GM12878 (cell line): Measurements from ENCODE around the gene FANCI. TPM values are rescaled to one million over a fixed set of nuclear protein-coding genes. Genes with fewer than 3 reads are reported as not detected.
A peak's percentile ranks its signal among the peaks of the same experiment; 100 is the strongest.

Source experiments
- ATAC-seq: fragments of 200-7000 bp; cut with Tn5 transposase; 3 replicates; pipeline ENCODE4 v1.9.1; 2020; ENCODE audit warnings: mild to moderate bottlenecking, moderate library complexity
- BruUV-seq: library from RNA; stranded (reverse); fragments of 400-500 nt; replicated peaks from 2 replicates; lab custom pipeline; 2021; lab: Mats Ljungman, UMichigan
- CTCF ChIA-PET: fragments of 300-600 bp; sonication (Branson Sonifier 250); formaldehyde crosslinking; extraction: SDS; loops from one replicate; lab custom pipeline; 2021; ENCODE audit warnings: inconsistent platforms; lab: Yijun Ruan, JAX
- POLR2A ChIA-PET: fragments of 350-600 bp; formaldehyde crosslinking; extraction: SDS; loops from one replicate; lab custom pipeline; 2021; ENCODE audit warnings: inconsistent platforms; lab: Charles Lee
- RAD21 ChIA-PET: fragments of 300-600 bp; sonication (Branson Sonifier 250); formaldehyde crosslinking; loops from one replicate; lab custom pipeline; 2023; ENCODE audit warnings: antibody characterized with exemption; ENCODE audit not compliant: unreplicated experiment; lab: Charles Lee
- SMC1A ChIA-PET: fragments of 300-600 bp; sonication (Branson Sonifier 250); formaldehyde crosslinking; loops from one replicate; lab custom pipeline; 2023; ENCODE audit not compliant: unreplicated experiment, uncharacterized antibody; lab: Charles Lee
- DNase-seq: peaks from one replicate; pipeline ENCODE4 v3.0.0-alpha.2; 2011; ENCODE audit warnings: low read depth, low spot score
- FAIRE-seq: peaks from 3 replicates; lab custom pipeline; 2011; peaks lifted over from hg19 to GRCh38; lab: Jason Lieb, UNC
- H2AFZ ChIP-seq: 2 replicates; pipeline ENCODE4 v1.6.0; 2011; ENCODE audit warnings: low read depth, low read length, control low read depth; ENCODE audit not compliant: control insufficient read depth
- H3K27ac ChIP-seq: 2 replicates; pipeline ENCODE4 v1.5.1; 2011; ENCODE audit warnings: control low read depth; ENCODE audit not compliant: control insufficient read depth, insufficient read depth
- H3K27me3 ChIP-seq, 2 experiments: replicated peaks in 1 of 2; 2 replicates each; pipeline versions ENCODE4 v1.6.0 to v1.6.1; 2011; ENCODE audit warnings: low read length in 1 of 2; ENCODE audit not compliant: control insufficient read depth in 2 of 2, insufficient read depth in 2 of 2
- H3K36me3 ChIP-seq, 2 experiments: 2 replicates each; pipeline ENCODE4 v1.5.1; 2011; ENCODE audit warnings: low read length in 1 of 2; ENCODE audit not compliant: control insufficient read depth in 2 of 2, insufficient read depth in 2 of 2
- H3K4me1 ChIP-seq: 2 replicates; pipeline ENCODE4 v1.6.1; 2011; ENCODE audit warnings: mild to moderate bottlenecking, low read length, moderate library complexity, mixed read lengths; ENCODE audit not compliant: control insufficient read depth, insufficient read depth
- H3K4me2 ChIP-seq: 2 replicates; pipeline ENCODE4 v1.6.0; 2011; ENCODE audit warnings: control low read depth; ENCODE audit not compliant: control insufficient read depth, insufficient read depth
- H3K4me3 ChIP-seq: fragments of 200-600 bp; sonication (generic); 2 replicates; pipeline ENCODE4 v1.5.1; 2016
- H3K79me2 ChIP-seq: 2 replicates; pipeline ENCODE4 v1.6.0; 2011; ENCODE audit warnings: low read length; ENCODE audit not compliant: control insufficient read depth, insufficient read depth
- H3K9ac ChIP-seq: 2 replicates; pipeline ENCODE4 v1.8.0; 2011; ENCODE audit warnings: low read length, control low read depth, mixed read lengths; ENCODE audit not compliant: control insufficient read depth, insufficient read depth
- H3K9me3 ChIP-seq: replicated peaks from 3 replicates; pipeline ENCODE4 v1.5.1; 2011; ENCODE audit warnings: mild to moderate bottlenecking, low read length; ENCODE audit not compliant: control insufficient read depth, insufficient read depth
- H4K20me1 ChIP-seq: 2 replicates; pipeline ENCODE4 v1.6.0; 2011; ENCODE audit not compliant: control insufficient read depth, insufficient read depth
- BCL3 ChIP-seq: IDR thresholded peaks from 2 replicates; pipeline ENCODE4 v1.6.1; 2011; ENCODE audit warnings: borderline replicate concordance, low read depth, mild to moderate bottlenecking, moderate library complexity, low read length; ENCODE audit not compliant: insufficient read depth, poor library complexity, severe bottlenecking
- IKZF2 ChIP-seq, 2 experiments: fragments of 450-650 bp; IDR thresholded peaks; 2 replicates each; pipeline ENCODE4 v1.6.1; 2017; ENCODE audit warnings: mild to moderate bottlenecking in 2 of 2, moderate library complexity in 2 of 2
- MYB ChIP-seq: fragments of 150-350 bp; IDR thresholded peaks from 2 replicates; pipeline ENCODE4 v1.6.1; 2014; ENCODE audit warnings: mild to moderate bottlenecking, low read depth, low read length, borderline replicate concordance
- POLR2A ChIP-seq: IDR thresholded peaks from 2 replicates; pipeline ENCODE4 v1.6.1; 2011; ENCODE audit warnings: low read depth, mild to moderate bottlenecking, low read length
- POLR2AphosphoS5 ChIP-seq: IDR thresholded peaks from 2 replicates; pipeline ENCODE4 v1.6.1; 2011; ENCODE audit warnings: mild to moderate bottlenecking, low read length, inconsistent platforms
- SMC3 ChIP-seq: IDR thresholded peaks from 2 replicates; pipeline ENCODE4 v1.6.1; 2011; ENCODE audit warnings: low read length, improper control_type of control experiment, borderline replicate concordance
- WRNIP1 ChIP-seq: IDR thresholded peaks from 2 replicates; pipeline ENCODE4 v1.6.1; 2011; ENCODE audit warnings: low read depth, low read length, improper control_type of control experiment, borderline replicate concordance
- WGBS: methylation state at CpG from one replicate; pipeline ENCODE4 v1.1.6; 2016; ENCODE audit warnings: low lambda C conversion rate; ENCODE audit not compliant: insufficient replicate concordance, insufficient coverage; ENCODE audit errors: missing lambda C conversion rate; 5-methylcytosine and 5-hydroxymethylcytosine counted together
- in situ Hi-C: fragments of 300-500 bp; cut with MboI; formaldehyde crosslinking; loops from 9 replicates; pipeline ENCODE4 v1.14.3; 2018; ENCODE audit warnings: mixed read lengths
- intact Hi-C: fragments of 100-400 bp; cut with micrococcal nuclease; formaldehyde crosslinking; loops from one replicate; pipeline ENCODE4 v1.14.2; 2022; ENCODE audit not compliant: unreplicated experiment
- polyA plus RNA-seq, 11 experiments: library from polyadenylated mRNA; depleted of rRNA in 4 of 11; unstranded in 6 of 11; stranded (reverse) in 5 of 11; fragments of >200 nt; fragmentation: Nextera tagmentation in 4 of 11; fragmentation: Illumina TruSeq in 1 of 11; extraction: Ambion mirVana in 4 of 11; extraction: Trizol in 1 of 11; gene quantifications; 1 replicate in 1 of 11; 2 replicates in 10 of 11; pipeline versions ENCODE4 v1.2.1 to v1.2.3, GENCODE V29; 2011 to 2016; ENCODE audit warnings: inconsistent platforms in 2 of 11, missing spikeins in 2 of 11, low read depth in 1 of 11
- total RNA-seq, 4 experiments: library from RNA; depleted of rRNA in 3 of 4; stranded (reverse); fragments of >200 nt in 3 of 4; fragmentation: Illumina TruSeq in 1 of 4; extraction: Trizol in 1 of 4; gene quantifications; 2 replicates each; pipeline versions ENCODE4 v1.2.1 to v1.2.3, GENCODE V29; 2013 to 2021

The FANCI gene
- total and polyA plus RNA-seq, 10 of the 15 experiments (the other 5 are each of a cell fraction or from before 2014, with no cell fraction given) = 38.1 to 129 (median 82.4) TPM

DNA sequence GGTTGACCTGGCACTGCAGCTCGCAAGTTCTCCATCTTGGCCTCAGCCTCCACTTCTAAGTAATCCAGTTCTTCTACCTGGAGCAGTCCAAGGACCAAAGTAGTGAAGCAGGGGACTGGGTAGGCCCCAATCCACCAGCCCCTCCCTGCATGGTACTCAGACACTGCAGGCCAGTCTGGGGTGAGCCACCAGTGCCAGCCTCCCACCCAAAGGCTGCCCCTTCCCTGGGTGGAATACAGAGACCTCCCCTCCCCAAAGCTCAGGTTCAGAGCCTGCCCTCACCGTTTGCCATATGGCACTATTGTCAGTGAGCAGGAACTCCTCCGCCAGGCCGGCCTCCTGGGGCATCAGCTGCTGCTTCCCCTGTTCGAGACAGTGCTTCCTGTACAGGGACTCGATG is 80.0 kb downstream of the FANCI start:
- TF ChIP-seq MYB (no peak), IKZF2 (IDR thresholded peaks at IDR 0.05) (no peak), WRNIP1 (no peak), SMC3 (no peak), POLR2A (peak; percentile 39; the same call in 1 of the 2 replicates)
- no peak overlapping the region for H2AFZ ChIP-seq
- no TSS peak for BruUV-seq
- FAIRE-seq (no peak), ATAC-seq (no peak), DNase-seq (no peak)
- H3K27me3 ChIP-seq = no peaks in the 10 kb centered on the region
- intact Hi-C loops = no loop called here
- ChIA-PET SMC1A (no interaction called here), POLR2A (interaction anchor here (0.6 kb wide), 1 partner anchor 11 kb away, joined by 3 read pairs; no protein-coding TSS in a partner anchor), RAD21 (no interaction called here), CTCF (interaction anchor here (1.5 kb wide), 1 partner anchor 117 kb away, joined by 4 read pairs; no protein-coding TSS in a partner anchor)
- H3K27ac ChIP-seq = no peak overlapping the region
- in situ Hi-C loops = no loop called here
- H3K4me1 ChIP-seq = 0 out of 2 replicates have a peak, but pooled peaks cover 2% of the 10 kb centered on the region
- WGBS = 72% methylated on average over 6 of the region's 6 CpGs
- no peak overlapping the region for H3K9ac ChIP-seq
- H3K79me2 ChIP-seq = no peaks in the 10 kb centered on the region
- no peak overlapping the region for H3K4me2 ChIP-seq
- peaks cover 66 to 69% of the 10 kb centered on the region in 2 experiments for H3K36me3 ChIP-seq
- H3K9me3 ChIP-seq = no peaks in the 10 kb centered on the region
- peaks cover 5% of the 10 kb centered on the region; the same call in 1 of the 2 replicates for H4K20me1 ChIP-seq
- no peak overlapping the region for H3K4me3 ChIP-seq

- SMC1A ChIA-PET = interaction anchor here (1.2 kb wide), 1 partner anchor 8 kb away, joined by 3 read pairs; no protein-coding TSS in a partner anchor
- RAD21 ChIA-PET = no interaction called here
- ATAC-seq (no peak), DNase-seq (no peak), FAIRE-seq (no peak)
- H4K20me1 ChIP-seq = peaks cover 8% of the 10 kb centered on the region; the same call in 1 of the 2 replicates
- no peak overlapping the region for H3K4me3 ChIP-seq
- peaks cover 7% of the 10 kb centered on the region for H3K79me2 ChIP-seq
- peaks cover 69 to 77% of the 10 kb centered on the region in 2 experiments for H3K36me3 ChIP-seq
- no peaks in the 10 kb centered on the region for H3K9me3 ChIP-seq
- 91% methylated on average over 11 of the region's 11 CpGs for WGBS
- TF ChIP-seq BCL3 = peak; percentile 58
- TF ChIP-seq POLR2AphosphoS5 = no peak
- H3K9ac ChIP-seq = no peak overlapping the region
- POLR2A ChIA-PET = no interaction called here
- no TSS peak for BruUV-seq
- in situ Hi-C loops (no loop called here), intact Hi-C loops (no loop called here)
- H2AFZ ChIP-seq = no peak overlapping the region
- no peak overlapping the region for H3K27ac ChIP-seq
- H3K4me2 ChIP-seq = no peak overlapping the region
- H3K4me1 ChIP-seq = peaks cover 9% of the 10 kb centered on the region
- no peaks in the 10 kb centered on the region for H3K27me3 ChIP-seq
- CTCF ChIA-PET = interaction anchor here (0.7 kb wide), 1 partner anchor 33 kb away, joined by 5 read pairs; no protein-coding TSS in a partner anchor
Measured at GRCh38 chr15:89325039-89325803, 81.4 kb downstream of the FANCI start.
